ENCODE results near the gene WIPF3.

Gene WIPF3

DNA sequence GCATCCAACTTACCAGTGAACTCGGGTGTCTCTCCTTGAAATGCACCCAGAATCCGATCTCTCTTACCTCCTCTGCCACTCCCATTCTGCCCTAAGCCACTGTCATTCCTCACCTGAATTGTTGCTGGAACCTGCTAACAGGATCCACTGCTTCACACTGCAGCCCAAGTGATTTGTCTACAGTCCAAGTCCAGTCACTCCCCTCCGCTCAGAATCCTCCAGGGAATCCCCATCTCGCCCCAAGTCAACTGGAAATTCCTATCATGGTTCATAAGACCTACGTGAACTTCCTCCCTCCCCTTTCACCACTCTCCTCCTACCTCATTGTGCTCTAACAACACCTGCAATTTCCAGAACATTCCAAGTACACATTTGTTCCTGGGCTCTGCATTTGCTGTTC, 92.0 kb downstream of the WIPF3 start:
- TF ChIP-seq, protein P1, sequence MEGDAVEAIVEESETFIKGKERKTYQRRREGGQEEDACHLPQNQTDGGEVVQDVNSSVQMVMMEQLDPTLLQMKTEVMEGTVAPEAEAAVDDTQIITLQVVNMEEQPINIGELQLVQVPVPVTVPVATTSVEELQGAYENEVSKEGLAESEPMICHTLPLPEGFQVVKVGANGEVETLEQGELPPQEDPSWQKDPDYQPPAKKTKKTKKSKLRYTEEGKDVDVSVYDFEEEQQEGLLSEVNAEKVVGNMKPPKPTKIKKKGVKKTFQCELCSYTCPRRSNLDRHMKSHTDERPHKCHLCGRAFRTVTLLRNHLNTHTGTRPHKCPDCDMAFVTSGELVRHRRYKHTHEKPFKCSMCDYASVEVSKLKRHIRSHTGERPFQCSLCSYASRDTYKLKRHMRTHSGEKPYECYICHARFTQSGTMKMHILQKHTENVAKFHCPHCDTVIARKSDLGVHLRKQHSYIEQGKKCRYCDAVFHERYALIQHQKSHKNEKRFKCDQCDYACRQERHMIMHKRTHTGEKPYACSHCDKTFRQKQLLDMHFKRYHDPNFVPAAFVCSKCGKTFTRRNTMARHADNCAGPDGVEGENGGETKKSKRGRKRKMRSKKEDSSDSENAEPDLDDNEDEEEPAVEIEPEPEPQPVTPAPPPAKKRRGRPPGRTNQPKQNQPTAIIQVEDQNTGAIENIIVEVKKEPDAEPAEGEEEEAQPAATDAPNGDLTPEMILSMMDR (IDR thresholded peaks at IDR 0.05; ENCODE audit: extremely low read depth, insufficient read depth, missing control alignments) = no peak
- no peak for DNase-seq (ENCODE audit: low spot score)
- in situ Hi-C loops (cut with MboI; ENCODE audit: low pct_unique_long_range_greater_than_20kb, low sequenced_read_pairs, unreplicated experiment) = no loop called here

DNA sequence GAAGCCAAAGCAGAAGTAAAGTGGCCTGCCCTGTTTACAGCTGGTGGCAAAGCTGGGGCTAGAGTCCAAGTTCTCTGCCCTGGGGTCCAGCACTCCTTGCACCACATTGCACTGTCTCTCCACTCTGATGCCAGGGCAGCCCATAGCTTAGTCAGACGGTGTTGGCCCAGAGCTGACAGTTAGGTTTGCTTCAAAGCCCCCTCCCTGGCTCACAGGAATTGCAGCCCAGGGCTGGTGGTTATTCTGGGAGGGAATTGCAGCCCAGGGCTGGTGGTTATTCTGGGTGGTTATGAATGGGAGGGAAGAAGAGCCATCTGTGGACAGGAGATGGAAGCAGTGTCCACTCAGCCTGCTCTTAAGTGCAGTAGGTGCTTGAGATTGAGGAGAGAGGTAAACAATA, 94.4 kb downstream of the WIPF3 start:
- TF ChIP-seq, protein P1 (IDR thresholded peaks at IDR 0.05; ENCODE audit: extremely low read depth, insufficient read depth, missing control alignments) = no peak
- DNase-seq (ENCODE audit: low spot score) = no peak
- in situ Hi-C loops (cut with MboI; ENCODE audit: low pct_unique_long_range_greater_than_20kb, low sequenced_read_pairs, unreplicated experiment) = no loop called here

DNA sequence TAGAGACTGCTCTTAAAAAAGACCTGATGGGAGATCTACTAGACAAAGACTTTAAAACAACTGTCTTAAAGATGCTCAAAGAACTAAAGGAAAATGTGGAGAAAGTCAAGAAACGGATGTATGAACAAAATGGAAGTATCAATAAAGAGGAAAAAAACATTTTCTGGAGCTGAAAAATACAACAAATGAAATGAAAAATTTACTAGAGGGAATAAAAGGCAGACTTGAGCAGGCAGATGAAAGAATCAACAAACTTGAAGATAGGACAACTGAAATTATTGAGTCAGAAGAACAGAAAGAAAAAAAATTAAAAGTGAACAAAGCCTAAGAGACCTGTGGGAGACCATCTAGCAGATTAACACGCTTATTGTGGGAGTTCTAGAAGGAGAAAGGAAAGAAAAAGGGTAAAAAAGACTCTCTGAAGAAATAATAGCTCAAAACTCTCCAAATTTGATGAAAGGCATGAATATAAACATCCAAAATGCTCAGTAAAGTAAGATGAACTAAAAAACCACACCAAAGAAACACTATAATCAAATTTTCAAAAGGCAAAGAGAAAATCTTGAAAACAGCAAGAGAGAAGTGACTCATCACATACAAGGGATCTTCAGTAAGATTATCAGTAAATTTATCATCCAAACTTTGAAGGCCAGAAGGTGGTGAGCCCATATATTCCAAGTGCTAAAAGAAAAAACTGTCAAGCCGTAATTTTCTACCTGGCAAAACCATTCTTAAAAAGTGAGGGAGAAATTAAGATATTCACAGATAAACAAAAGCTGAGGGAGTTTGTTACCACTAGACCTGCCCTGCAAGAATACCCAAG, 100.1 kb downstream of the WIPF3 start:
- TF ChIP-seq, protein P1 (IDR thresholded peaks at IDR 0.05; ENCODE audit: extremely low read depth, insufficient read depth, missing control alignments) = no peak
- DNase-seq (ENCODE audit: low spot score) = no peak
- in situ Hi-C loops (cut with MboI; ENCODE audit: low pct_unique_long_range_greater_than_20kb, low sequenced_read_pairs, unreplicated experiment) = no loop called here

DNA sequence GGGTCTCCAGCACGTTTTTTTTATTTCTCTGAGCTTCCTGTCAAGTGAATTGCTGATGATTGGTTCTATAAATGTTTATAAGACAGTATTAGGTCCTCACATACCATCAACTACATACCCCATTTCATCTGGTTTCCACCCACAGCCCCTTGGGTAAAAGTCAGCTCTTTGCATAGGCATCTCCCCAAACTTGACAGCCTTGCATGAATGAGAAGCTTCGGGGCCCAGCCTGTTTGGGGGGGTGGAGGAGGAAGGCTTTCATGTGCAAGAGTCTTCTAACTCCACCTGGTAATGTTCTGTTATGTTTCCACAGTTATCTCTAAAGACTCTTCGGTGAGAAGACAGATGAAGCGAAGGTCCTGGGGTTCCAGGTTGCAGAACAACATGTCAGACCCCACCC, 107.9 kb downstream of the WIPF3 start:
- in situ Hi-C loops (cut with MboI; ENCODE audit: low pct_unique_long_range_greater_than_20kb, low sequenced_read_pairs, unreplicated experiment) = no loop called here
- TF ChIP-seq, protein P1 (IDR thresholded peaks at IDR 0.05; ENCODE audit: extremely low read depth, insufficient read depth, missing control alignments) = no peak
- no peak for DNase-seq (ENCODE audit: low spot score)

DNA sequence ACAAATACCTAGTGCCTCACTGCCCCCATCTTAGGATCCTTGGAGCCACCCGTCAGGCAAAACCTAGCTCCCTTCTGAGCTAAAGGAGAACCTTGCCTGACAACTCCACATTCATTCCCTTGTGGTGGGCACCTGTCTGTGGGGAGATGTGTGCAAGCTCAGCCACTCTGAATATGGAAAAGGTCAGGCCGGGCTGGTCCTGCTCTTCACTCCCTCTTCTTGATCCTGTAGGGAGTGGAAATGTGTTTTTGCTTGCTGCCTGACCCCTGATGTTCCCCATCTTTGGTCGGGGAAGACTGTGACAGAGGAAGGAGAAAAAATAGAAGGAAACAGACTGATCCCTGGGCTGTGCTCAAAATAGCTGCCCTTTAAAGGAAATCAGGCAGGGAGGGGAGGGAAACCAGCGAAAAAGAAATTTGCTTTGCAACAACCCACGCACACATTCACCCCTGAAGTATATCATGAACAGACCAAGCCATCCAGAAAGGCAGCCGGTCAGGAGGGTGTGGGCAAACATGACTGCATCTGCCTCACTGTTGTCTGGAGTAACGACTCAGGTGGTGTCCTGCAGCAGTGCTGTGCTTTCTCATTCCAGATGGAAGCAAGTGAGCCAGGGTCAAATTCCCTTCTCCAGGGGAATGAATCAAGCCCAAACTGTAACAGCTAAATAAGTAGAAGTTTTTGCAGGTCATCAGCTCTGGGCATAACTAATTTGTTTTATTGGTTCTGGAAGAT, 109.3 kb downstream of the WIPF3 start:
- no peak for DNase-seq (ENCODE audit: low spot score)
- TF ChIP-seq, protein P1 (IDR thresholded peaks at IDR 0.05; ENCODE audit: extremely low read depth, insufficient read depth, missing control alignments) = no peak
- in situ Hi-C loops (cut with MboI; ENCODE audit: low pct_unique_long_range_greater_than_20kb, low sequenced_read_pairs, unreplicated experiment) = no loop called here

DNA sequence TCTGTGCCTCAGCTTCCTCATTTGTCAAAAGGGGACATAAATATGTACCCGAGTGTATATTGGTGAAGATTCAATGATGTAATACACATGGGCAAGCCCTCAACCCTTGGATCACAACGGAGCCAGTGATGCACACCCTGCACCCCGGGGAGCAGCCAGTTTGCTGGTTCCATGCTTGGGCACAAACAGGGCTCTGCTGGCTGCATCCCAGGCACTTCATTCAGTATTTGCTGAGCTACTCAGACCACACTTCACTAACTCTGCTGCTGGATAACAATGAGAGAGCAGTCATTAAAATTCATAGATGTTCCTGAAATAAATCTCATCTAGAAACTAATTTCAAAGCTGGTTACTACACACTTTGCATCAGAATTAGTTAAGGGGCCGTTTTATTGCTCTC, 111.3 kb downstream of the WIPF3 start:
- DNase-seq (ENCODE audit: low spot score) = no peak
- in situ Hi-C loops (cut with MboI; ENCODE audit: low pct_unique_long_range_greater_than_20kb, low sequenced_read_pairs, unreplicated experiment) = no loop called here

More for the DNA sequence above, 111.3 kb downstream of the WIPF3 start:
- TF ChIP-seq, protein P1 (IDR thresholded peaks at IDR 0.05; ENCODE audit: extremely low read depth, insufficient read depth, missing control alignments) = no peak
